Skeletal muscle satellite cell (primary cell): Measurements from ENCODE around the gene LDHAL6B. TPM values are rescaled to one million over a fixed set of nuclear protein-coding genes. Genes with fewer than 3 reads are reported as not detected.
"Not testable (repeated sequence)": the region's sequence is repeated elsewhere in the genome, so short reads cannot be mapped to it uniquely, and the experiment has no call there.

Source experiments
- H3K27me3 ChIP-seq: 2 replicates; pipeline ENCODE4 v1.7.0; 2013; ENCODE audit warnings: low read length; ENCODE audit not compliant: control insufficient read depth, insufficient read depth
- H3K36me3 ChIP-seq: 2 replicates; pipeline ENCODE4 v1.7.0; 2013; ENCODE audit warnings: mild to moderate bottlenecking, control low read depth, low read length; ENCODE audit not compliant: insufficient read depth
- H3K4me1 ChIP-seq: 2 replicates; pipeline ENCODE4 v1.7.0; 2013; ENCODE audit warnings: low read length; ENCODE audit not compliant: control insufficient read depth, insufficient read depth
- H3K4me2 ChIP-seq: 2 replicates; pipeline ENCODE4 v1.7.0; 2013; ENCODE audit warnings: mild to moderate bottlenecking, low read length
- H3K4me3 ChIP-seq: 2 replicates; pipeline ENCODE4 v1.7.0; 2013; ENCODE audit warnings: low read length
- H3K9ac ChIP-seq: 2 replicates; pipeline ENCODE4 v1.7.0; 2013; ENCODE audit warnings: mild to moderate bottlenecking, low read depth, low read length, moderate library complexity
- H3K9me3 ChIP-seq: replicated peaks from 2 replicates; pipeline ENCODE4 v1.7.0; 2013; ENCODE audit warnings: mild to moderate bottlenecking, control low read depth, low read length
- total RNA-seq: library from RNA; depleted of rRNA; stranded (reverse); fragments of >200 nt; gene quantifications from 2 replicates; pipeline ENCODE4 v1.2.3, GENCODE V29; 2012; rRNA removed

Gene LDHAL6B
- not detected in 2 replicates for total RNA-seq

- Histone ChIP-seq H3K9ac (no peak within 1 kb of the TSS), H3K4me3 (no peak within 1 kb of the TSS), H3K27me3 (no peaks in the 10 kb centered on the region), H3K9me3 (no peaks in the 10 kb centered on the region), H3K36me3 (peaks cover 84% of the 10 kb centered on the region), H3K4me2 (no peak within 1 kb of the TSS), H3K4me1 (no peaks in the 10 kb centered on the region)
Observed at GRCh38 chr15:59206623-59207183, at the start of gene LDHAL6B. Gene LDHAL6B (plus strand): TSS chr15:59206843. CDS start chr15:59206941, 98 bp downstream.

DNA sequence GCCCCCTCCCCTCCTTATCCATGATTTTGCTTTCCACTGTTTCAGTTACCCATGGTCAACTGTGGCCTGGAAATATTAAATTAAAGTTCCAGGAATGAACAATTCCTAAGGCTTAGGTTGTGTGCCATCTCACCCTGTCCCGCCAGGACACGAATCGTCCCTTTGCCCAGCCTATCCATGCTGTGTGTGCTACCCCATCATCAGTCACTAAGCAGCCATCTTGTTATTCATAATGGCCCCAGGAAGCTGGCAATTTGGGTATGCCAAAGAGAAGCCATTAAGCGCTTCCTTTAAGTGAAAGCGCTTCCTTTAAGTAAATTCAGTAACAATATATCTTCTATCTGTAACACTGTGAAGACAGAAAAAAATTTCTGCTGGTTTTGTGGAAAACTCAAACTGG is 49.2 kb upstream of the LDHAL6B start:
- Histone ChIP-seq H3K4me3 (no peak overlapping the region), H3K36me3 (peaks cover 57% of the 10 kb centered on the region), H3K4me2 (no peak overlapping the region), H3K9me3 (no peaks in the 10 kb centered on the region), H3K9ac (no peak overlapping the region), H3K27me3 (no peaks in the 10 kb centered on the region), H3K4me1 (no peaks in the 10 kb centered on the region)

- no peaks in the 10 kb centered on the region for H3K4me1 ChIP-seq
- no peak overlapping the region for H3K4me2 ChIP-seq
- no peaks in the 10 kb centered on the region for H3K27me3 ChIP-seq
- H3K9ac ChIP-seq, result no peak overlapping the region
- no peak overlapping the region for H3K4me3 ChIP-seq
- H3K36me3 ChIP-seq, result peaks cover 55% of the 10 kb centered on the region
- no peaks in the 10 kb centered on the region for H3K9me3 ChIP-seq
Observed at GRCh38 chr15:59157840-59158700, 48.6 kb upstream of the LDHAL6B start.

- Histone ChIP-seq H3K36me3 (peaks cover 54% of the 10 kb centered on the region), H3K9ac (no peak overlapping the region), H3K27me3 (no peaks in the 10 kb centered on the region)
Observed at GRCh38 chr15:59158701-59159034, 48.0 kb upstream of the LDHAL6B start.

GRCh38 chr15:59159210-59159609 is 47.4 kb upstream of the LDHAL6B start:
- no peak overlapping the region for H3K4me2 ChIP-seq
- no peak overlapping the region for H3K9ac ChIP-seq
- H3K36me3 ChIP-seq, result peaks cover 57% of the 10 kb centered on the region
- H3K27me3 ChIP-seq, result no peaks in the 10 kb centered on the region
- no peaks in the 10 kb centered on the region for H3K4me1 ChIP-seq
- no peaks in the 10 kb centered on the region for H3K9me3 ChIP-seq
- no peak overlapping the region for H3K4me3 ChIP-seq

More at GRCh38 chr15:59158701-59159034, 48.0 kb upstream of the LDHAL6B start:
- Histone ChIP-seq H3K4me1 (no peaks in the 10 kb centered on the region), H3K4me3 (no peak overlapping the region), H3K4me2 (no peak overlapping the region), H3K9me3 (no peaks in the 10 kb centered on the region)

DNA sequence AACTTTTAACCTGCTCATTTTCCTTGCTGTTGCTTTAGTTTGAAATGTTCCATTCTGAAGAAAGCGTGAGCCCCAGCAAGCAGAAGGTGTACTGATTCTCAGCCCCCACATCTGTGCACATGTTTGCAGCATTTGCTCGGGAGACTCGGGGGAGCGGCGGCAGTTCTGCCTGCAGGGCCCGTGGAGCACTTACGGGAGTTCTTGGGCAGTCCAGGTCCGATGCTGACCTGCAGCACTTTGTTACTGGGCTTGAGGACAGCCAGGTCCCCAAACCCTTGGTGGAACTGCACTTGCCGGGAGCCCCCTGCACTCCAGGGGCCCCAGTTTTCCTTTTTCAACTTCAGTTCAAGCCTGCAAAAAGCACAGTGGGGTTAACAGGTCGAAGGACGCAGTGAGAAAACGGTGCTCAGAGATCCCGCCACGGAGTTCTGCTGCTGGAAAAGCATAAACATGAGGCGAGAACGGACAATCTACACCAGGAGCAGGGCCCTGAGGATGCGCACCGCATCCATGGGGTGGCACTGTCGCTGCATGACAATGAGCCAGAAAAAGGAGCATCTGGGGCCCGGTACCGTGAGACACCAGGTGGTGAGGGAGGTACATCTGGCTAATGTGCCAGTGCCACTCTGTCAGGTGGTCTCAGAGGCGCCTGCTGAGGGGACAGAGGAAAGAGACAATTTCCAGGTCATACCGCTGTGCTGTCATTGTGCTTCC is 45.6 kb upstream of the LDHAL6B start:
- peaks cover 64% of the 10 kb centered on the region for H3K36me3 ChIP-seq
- no peak overlapping the region for H3K9ac ChIP-seq
- no peak overlapping the region for H3K4me2 ChIP-seq
- H3K9me3 ChIP-seq, result no peaks in the 10 kb centered on the region
- H3K4me1 ChIP-seq, result peaks cover 8% of the 10 kb centered on the region
- H3K4me3 ChIP-seq, result no peak overlapping the region
- no peaks in the 10 kb centered on the region for H3K27me3 ChIP-seq

DNA sequence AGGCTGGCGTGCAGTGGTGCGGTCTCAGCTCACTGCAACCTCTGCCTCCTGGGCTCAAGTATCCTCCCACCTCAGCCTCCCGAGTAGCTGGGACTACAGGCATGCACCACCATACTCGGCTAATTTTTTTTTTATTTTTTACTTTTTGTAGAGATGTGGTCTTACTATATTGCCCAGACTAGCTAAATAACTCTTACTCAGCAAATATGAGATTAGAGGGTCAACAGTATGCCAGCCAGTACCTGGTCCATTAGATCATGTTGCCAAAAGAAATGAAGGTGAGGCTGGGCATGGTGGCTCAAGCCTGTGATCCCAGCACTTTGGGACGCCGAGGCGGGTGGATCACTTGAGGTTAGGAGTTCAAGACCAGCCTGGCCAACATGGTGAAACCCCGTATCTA is 44.6 kb upstream of the LDHAL6B start:
- not testable (repeated sequence) for H3K9ac ChIP-seq, H3K9me3 ChIP-seq, H3K27me3 ChIP-seq, H3K4me2 ChIP-seq, H3K4me3 ChIP-seq
- Histone ChIP-seq H3K4me1 (peaks cover 10% of the 10 kb centered on the region), H3K36me3 (peaks cover 69% of the 10 kb centered on the region)

GRCh38 chr15:59165726-59166125 is 40.9 kb upstream of the LDHAL6B start:
- Histone ChIP-seq H3K27me3 (no peaks in the 10 kb centered on the region), H3K36me3 (peaks cover 50% of the 10 kb centered on the region), H3K9ac (no peak overlapping the region), H3K4me2 (no peak overlapping the region), H3K9me3 (no peaks in the 10 kb centered on the region), H3K4me3 (no peak overlapping the region), H3K4me1 (peaks cover 36% of the 10 kb centered on the region)

DNA sequence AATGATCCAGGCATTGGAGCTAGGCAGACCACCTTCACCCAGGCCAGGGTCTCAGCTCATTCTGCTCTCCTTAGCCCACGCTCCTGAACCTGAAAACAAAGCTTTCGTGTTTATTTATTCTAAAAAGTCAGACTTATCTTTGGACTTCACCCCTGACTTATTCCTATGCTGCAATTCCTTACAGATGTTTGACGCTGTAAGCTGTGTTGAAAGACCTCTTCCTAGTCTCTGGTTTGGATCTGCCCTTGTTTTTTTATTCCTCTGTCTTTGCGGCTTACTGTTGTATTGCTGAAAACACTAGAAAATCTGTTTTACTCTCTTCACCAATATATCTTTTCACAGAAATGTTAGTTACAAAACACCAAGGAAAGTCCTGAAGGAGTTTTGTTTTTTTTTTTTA is 40.5 kb upstream of the LDHAL6B start:
- H3K9me3 ChIP-seq, result no peaks in the 10 kb centered on the region
- H3K36me3 ChIP-seq, result peaks cover 48% of the 10 kb centered on the region
- no peaks in the 10 kb centered on the region for H3K27me3 ChIP-seq
- H3K9ac ChIP-seq, result no peak overlapping the region
- H3K4me1 ChIP-seq, result peaks cover 39% of the 10 kb centered on the region
- H3K4me3 ChIP-seq, result no peak overlapping the region
- H3K4me2 ChIP-seq, result no peak overlapping the region

DNA sequence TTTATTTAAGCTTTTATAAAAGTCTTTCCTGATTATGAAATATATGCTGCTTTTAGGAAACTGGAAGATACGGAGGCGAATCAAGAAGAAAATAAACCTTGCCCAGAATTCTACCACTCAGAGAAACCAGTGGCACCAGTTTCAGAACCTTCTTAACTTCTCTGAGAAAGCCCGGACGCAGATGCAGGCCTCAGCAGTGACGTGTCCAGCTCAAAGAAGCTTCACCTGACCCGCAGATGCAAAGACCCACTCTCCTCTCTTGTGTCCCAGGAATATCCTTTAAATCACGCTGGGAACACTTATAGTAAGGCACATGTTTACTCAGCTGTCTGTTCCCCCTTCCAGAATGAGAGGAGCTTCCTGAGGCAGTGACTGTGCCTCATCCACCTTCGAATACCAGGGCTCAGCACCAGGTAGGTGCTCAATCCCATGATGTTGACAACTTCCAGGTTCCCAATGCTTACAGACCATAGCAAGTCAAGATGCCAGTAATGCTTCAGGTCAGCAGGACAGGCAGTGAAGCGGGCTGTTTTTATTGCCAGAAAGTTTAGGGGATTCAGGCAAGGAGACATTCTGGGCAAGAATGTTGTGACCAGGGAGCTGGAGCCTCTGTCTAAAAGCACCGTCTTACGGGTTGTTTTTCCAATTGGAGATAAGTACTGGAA is 39.9 kb upstream of the LDHAL6B start:
- H3K4me2 ChIP-seq, result no peak overlapping the region
- no peak overlapping the region for H3K4me3 ChIP-seq
- H3K9ac ChIP-seq, result no peak overlapping the region
- H3K9me3 ChIP-seq, result no peaks in the 10 kb centered on the region
- peaks cover 39% of the 10 kb centered on the region for H3K4me1 ChIP-seq
- no peaks in the 10 kb centered on the region for H3K27me3 ChIP-seq
- H3K36me3 ChIP-seq, result peaks cover 46% of the 10 kb centered on the region

GRCh38 chr15:59168536-59168935 is 38.1 kb upstream of the LDHAL6B start:
- H3K4me2 ChIP-seq, result no peak overlapping the region
- H3K4me1 ChIP-seq, result peaks cover 39% of the 10 kb centered on the region
- H3K9ac ChIP-seq, result no peak overlapping the region
- no peaks in the 10 kb centered on the region for H3K9me3 ChIP-seq
- H3K27me3 ChIP-seq, result no peaks in the 10 kb centered on the region
- H3K36me3 ChIP-seq, result peaks cover 50% of the 10 kb centered on the region
- H3K4me3 ChIP-seq, result no peak overlapping the region
